Spleen (tissue), 7 donors: ENCODE results near the gene ZNF571.

ENCODE experiments used
- CTCF ChIP-seq, 11 experiments: fragments of 200-600 bp in 7 of 11; fragments of 450-650 bp in 4 of 11; sonication (generic) in 4 of 11; IDR thresholded peaks in 8 of 11; conservative IDR thresholded peaks in 3 of 11; 1 replicate in 7 of 11; 2 replicates in 4 of 11; pipeline versions ENCODE4 v1.4.0 to v1.8.0; 2016 to 2021; ENCODE audit warnings: antibody characterized with exemption in 11 of 11, inconsistent platforms in 4 of 11, mild to moderate bottlenecking in 1 of 11
- POLR2A ChIP-seq, 3 donors: fragments of 450-650 bp; IDR thresholded peaks; one replicate each; pipeline ENCODE4 v1.5.1; 2017; ENCODE audit warnings: antibody characterized with exemption in 3 of 3, mild to moderate bottlenecking in 1 of 3
- donor health status: DM: no; HTN: no; CAD: no; lungs with moderate emphysema.
- donor health status: DM: no; HTN: no; CAD: no.
- donor health status: DM: no; HTN: no; CAD: no.

- TF ChIP-seq POLR2A (IDR thresholded peaks at IDR 0.05) (no peak), CTCF (IDR thresholded peaks at IDR 0.05 in 8 of 11, conservative IDR thresholded peaks at IDR 0.05 in 3 of 11) (no peak)
These were observed 74.7 kb downstream of the ZNF571 start for GRCh38 chr19:37519890-37520289.
